NCI-H146 (cell line): ENCODE measurements around the gene CD9.

ENCODE experiments used
- DNase-seq: peaks from one replicate; lab custom pipeline; 2025; lab: John Stamatoyannopoulos, UW

Gene CD9

GRCh38 chr12:6275928-6276887 is 76.0 kb downstream of the CD9 start:
- DNase-seq: no peak

GRCh38 chr12:6276956-6277620 is 76.9 kb downstream of the CD9 start:
- DNase-seq: no peak

GRCh38 chr12:6277982-6278438 is 77.8 kb downstream of the CD9 start:
- DNase-seq: no peak

- DNase-seq: peak; percentile 91
These were observed 78.4 kb downstream of the CD9 start for GRCh38 chr12:6278439-6279255.

- DNase-seq: no peak
These were observed 79.0 kb downstream of the CD9 start for GRCh38 chr12:6279256-6279628.

- DNase-seq: no peak
These were observed 79.4 kb downstream of the CD9 start for GRCh38 chr12:6279631-6280030.

GRCh38 chr12:6280053-6280469 is 79.9 kb downstream of the CD9 start:
- no peak for DNase-seq

GRCh38 chr12:6280672-6281071 is 80.5 kb downstream of the CD9 start:
- DNase-seq: no peak

GRCh38 chr12:6281081-6281809 is 81.0 kb downstream of the CD9 start:
- no peak for DNase-seq

GRCh38 chr12:6282453-6282840 is 82.2 kb downstream of the CD9 start:
- DNase-seq: no peak

GRCh38 chr12:6284273-6284672 is 84.1 kb downstream of the CD9 start:
- DNase-seq: no peak

GRCh38 chr12:6285063-6285477 is 84.9 kb downstream of the CD9 start:
- peak; percentile 81 for DNase-seq

GRCh38 chr12:6285532-6286306 is 85.5 kb downstream of the CD9 start:
- no peak for DNase-seq
